Liver (tissue), 9 donors: ENCODE measurements around the gene MYADML2. TPM values are rescaled to one million over a fixed set of nuclear protein-coding genes. Genes with fewer than 3 reads are reported as not detected.

Experiments used
- DNase-seq: peaks from one replicate; pipeline ENCODE4 v3.0.0-alpha.2; 2017; ENCODE audit warnings: low spot score
- H3K27ac ChIP-seq, 2 donors: one replicate each; pipeline ENCODE4 v1.7.0; 2013; ENCODE audit warnings: inconsistent platforms in 2 of 2, low read length in 2 of 2, control low read depth in 1 of 2, low read depth in 1 of 2, mild to moderate bottlenecking in 1 of 2
- H3K27me3 ChIP-seq, 4 donors: one replicate each; pipeline versions ENCODE4 v1.6.1 to v1.7.0; 2013; ENCODE audit warnings: low read length in 3 of 4, inconsistent platforms in 1 of 4, mild to moderate bottlenecking in 1 of 4, moderate library complexity in 1 of 4; ENCODE audit not compliant: control insufficient read depth in 4 of 4, insufficient read depth in 4 of 4
- H3K36me3 ChIP-seq, 4 donors: one replicate each; pipeline versions ENCODE4 v1.6.1 to v1.7.0; 2013; ENCODE audit warnings: low read length in 3 of 4, mild to moderate bottlenecking in 3 of 4, low read depth in 1 of 4, moderate library complexity in 1 of 4; ENCODE audit not compliant: control insufficient read depth in 4 of 4, insufficient read depth in 3 of 4
- H3K4me1 ChIP-seq, 4 donors: one replicate each; pipeline versions ENCODE4 v1.6.1 to v1.7.0; 2013; ENCODE audit warnings: low read length in 3 of 4, mild to moderate bottlenecking in 3 of 4, moderate library complexity in 1 of 4; ENCODE audit not compliant: control insufficient read depth in 4 of 4, insufficient read depth in 4 of 4
- H3K4me3 ChIP-seq, 3 donors: one replicate each; pipeline versions ENCODE4 v1.6.1 to v1.7.0; 2013; ENCODE audit warnings: low read length in 3 of 3, control low read depth in 1 of 3, low read depth in 1 of 3, mild to moderate bottlenecking in 1 of 3
- H3K9ac ChIP-seq, 2 donors: one replicate each; pipeline ENCODE4 v1.7.0; 2013; ENCODE audit warnings: low read length in 2 of 2, mild to moderate bottlenecking in 2 of 2, moderate library complexity in 2 of 2, control low read depth in 1 of 2, low read depth in 1 of 2
- H3K9me3 ChIP-seq, 4 donors: one replicate each; pipeline versions ENCODE4 v1.6.1 to v1.7.0; 2013; ENCODE audit warnings: low read length in 3 of 4; ENCODE audit not compliant: control insufficient read depth in 4 of 4
- CTCF ChIP-seq: fragments of 150-350 bp; IDR thresholded peaks from 2 replicates; pipeline ENCODE4 v1.5.1; 2017; ENCODE audit warnings: improper control_type of control experiment, low read depth, low read length; ENCODE audit not compliant: missing input control
- EGR1 ChIP-seq, 2 donors: IDR thresholded peaks; 2 replicates each; pipeline ENCODE4 v1.6.1; 2016 to 2018; ENCODE audit warnings: antibody characterized with exemption in 2 of 2, low read depth in 2 of 2
- FOXA1 ChIP-seq: IDR thresholded peaks from 2 replicates; pipeline ENCODE4 v1.6.1; 2016; ENCODE audit warnings: antibody characterized with exemption
- FOXA2 ChIP-seq: IDR thresholded peaks from 2 replicates; pipeline ENCODE4 v1.6.1; 2016; ENCODE audit warnings: antibody characterized with exemption
- GABPA ChIP-seq, 2 donors: IDR thresholded peaks in 1 of 2; conservative IDR thresholded peaks in 1 of 2; 2 replicates each; pipeline ENCODE4 v1.6.1; 2016; ENCODE audit warnings: antibody characterized with exemption in 2 of 2, mild to moderate bottlenecking in 1 of 2, moderate library complexity in 1 of 2
- HNF4A ChIP-seq, 2 donors: conservative IDR thresholded peaks; 2 replicates each; pipeline ENCODE4 v1.6.1; 2016; ENCODE audit warnings: antibody characterized with exemption in 2 of 2, mild to moderate bottlenecking in 2 of 2
- HNF4G ChIP-seq: IDR thresholded peaks from 2 replicates; pipeline ENCODE4 v1.6.1; 2016; ENCODE audit warnings: antibody characterized with exemption
- MAX ChIP-seq: IDR thresholded peaks from 2 replicates; pipeline ENCODE4 v1.6.1; 2016; ENCODE audit warnings: antibody characterized with exemption
- NR2F2 ChIP-seq: IDR thresholded peaks from 2 replicates; pipeline ENCODE4 v1.6.1; 2016; ENCODE audit warnings: antibody characterized with exemption
- RAD21 ChIP-seq, 2 donors: IDR thresholded peaks; 2 replicates each; pipeline ENCODE4 v1.6.1; 2016; ENCODE audit warnings: antibody characterized with exemption in 2 of 2, mild to moderate bottlenecking in 2 of 2
- REST ChIP-seq: IDR thresholded peaks from 2 replicates; pipeline ENCODE4 v1.6.1; 2016; ENCODE audit warnings: antibody characterized with exemption, mild to moderate bottlenecking
- RXRA ChIP-seq, 2 donors: IDR thresholded peaks; 2 replicates each; pipeline ENCODE4 v1.6.1; 2017 to 2018; ENCODE audit warnings: antibody characterized with exemption in 2 of 2, mild to moderate bottlenecking in 1 of 2
- TAF1 ChIP-seq: conservative IDR thresholded peaks from 2 replicates; pipeline ENCODE4 v1.6.1; 2016; ENCODE audit warnings: antibody characterized with exemption, mild to moderate bottlenecking
- ZBTB33 ChIP-seq: IDR thresholded peaks from 2 replicates; pipeline ENCODE4 v1.6.1; 2016; ENCODE audit warnings: antibody characterized with exemption
- WGBS: extraction: QIAGEN DNeasy Blood & Tissue Kit; methylation state at CpG from one replicate; pipeline ENCODE4 v1.1.7; 2013; 5-methylcytosine and 5-hydroxymethylcytosine counted together
- polyA plus RNA-seq, 2 donors: library from polyadenylated mRNA; stranded (reverse) in 1 of 2; unstranded in 1 of 2; fragments of 200-250 nt in 1 of 2; fragments of >200 nt in 1 of 2; fragmentation: Nextera tagmentation in 1 of 2; extraction: Ambion mirVana in 1 of 2; gene quantifications; one replicate each; pipeline versions ENCODE4 v1.2.1 to v1.2.3, GENCODE V29; 2013 to 2015
- total RNA-seq, 2 donors: library from RNA; depleted of rRNA; stranded (reverse); fragments of >200 nt; gene quantifications; one replicate each; pipeline ENCODE4 v1.2.3, GENCODE V29; 2014
- donor health status: healthy.
- donor health status: healthy.
- donor health status: healthy.
- donor health status: healthy.
- donor health status: healthy.

Gene MYADML2
- total and polyA plus RNA-seq, 4 donors = not detected

- WGBS = 85% methylated on average over 15 of the region's 15 CpGs
These were observed 3.5 kb upstream of the MYADML2 start for GRCh38 chr17:81950501-81950900.

GRCh38 chr17:81948635-81949378, 1.8 kb upstream of the MYADML2 start:
- H3K4me3 ChIP-seq = no peak overlapping the region
- H3K27me3 ChIP-seq = no peaks in the 10 kb centered on the region
- H3K9me3 ChIP-seq = no peaks in the 10 kb centered on the region
- 88% methylated on average over 17 of the region's 17 CpGs for WGBS
- TF ChIP-seq ZBTB33 (no peak), RXRA (IDR thresholded peaks at IDR 0.05) (no peak), FOXA1 (no peak), TAF1 (no peak), RAD21 (IDR thresholded peaks at IDR 0.05) (no peak), NR2F2 (no peak)
- no peak for DNase-seq
- H3K9ac ChIP-seq = no peak overlapping the region
- H3K4me1 ChIP-seq = no peaks in the 10 kb centered on the region
- no peak overlapping the region for H3K27ac ChIP-seq
- no peaks in the 10 kb centered on the region for H3K36me3 ChIP-seq

More at GRCh38 chr17:81950501-81950900, 3.5 kb upstream of the MYADML2 start:
- no peaks in the 10 kb centered on the region for H3K27me3 ChIP-seq
- H3K9me3 ChIP-seq = no peaks in the 10 kb centered on the region
- no peak overlapping the region for H3K9ac ChIP-seq
- no peak for DNase-seq
- H3K36me3 ChIP-seq = no peaks in the 10 kb centered on the region
- H3K27ac ChIP-seq = no peak overlapping the region
- no peak overlapping the region for H3K4me3 ChIP-seq
- H3K4me1 ChIP-seq = no peaks in the 10 kb centered on the region
- TF ChIP-seq TAF1 (no peak), NR2F2 (no peak), RXRA (IDR thresholded peaks at IDR 0.05) (no peak), RAD21 (IDR thresholded peaks at IDR 0.05) (no peak), REST (no peak), MAX (no peak), EGR1 (IDR thresholded peaks at IDR 0.05; ENCODE audit: low read depth in 2 of 2) (no peak), HNF4A (conservative IDR thresholded peaks at IDR 0.05) (no peak), FOXA2 (no peak), FOXA1 (no peak), HNF4G (no peak), GABPA (IDR thresholded peaks at IDR 0.05 in 1 of 2, conservative IDR thresholded peaks at IDR 0.05 in 1 of 2) (no peak), CTCF (no peak)
